ENCODE results near the gene SRSF1. TPM values are rescaled to one million over a fixed set of nuclear protein-coding genes. Genes with fewer than 3 reads are reported as not detected.
A peak's percentile ranks its signal among the peaks of the same experiment; 100 is the strongest.

The SRSF1 gene
- total and polyA plus RNA-seq, 4 donors: 76.7 to 235 (median 156) TPM

DNA sequence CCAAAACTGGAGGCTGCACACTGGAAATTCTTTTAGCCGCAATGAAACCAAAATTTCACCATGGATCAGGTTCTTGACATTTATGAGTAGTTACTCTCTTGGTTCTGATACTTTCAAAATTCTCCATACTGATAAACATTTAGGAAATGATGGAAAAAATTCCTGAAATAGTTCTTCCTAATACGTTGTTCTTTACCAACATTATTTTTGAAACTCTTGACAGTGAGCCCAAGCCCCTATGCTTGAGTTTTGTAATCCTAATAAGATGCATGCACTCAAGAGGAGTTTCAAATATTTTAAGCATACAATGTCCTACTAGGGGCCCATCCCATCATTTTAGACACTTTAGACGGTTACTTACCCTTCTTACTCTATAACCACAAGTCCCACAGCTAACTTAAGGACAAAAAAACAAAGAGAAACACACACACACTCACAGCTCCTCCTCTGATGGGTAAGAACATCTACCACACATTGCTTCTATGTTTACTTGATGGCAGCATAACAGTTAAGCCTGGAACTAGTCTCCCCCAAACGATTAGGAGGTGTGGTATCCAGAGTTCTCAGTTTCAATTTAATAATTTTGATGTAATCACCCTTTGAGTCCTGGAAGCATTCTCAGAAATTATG lies 22.7 kb downstream of the SRSF1 start:
- H3K27me3 ChIP-seq (ENCODE audit: control insufficient read depth in 3 of 3, insufficient read depth in 3 of 3, low read length in 2 of 3): no peaks in the 10 kb centered on the region
- TF ChIP-seq, protein P1, sequence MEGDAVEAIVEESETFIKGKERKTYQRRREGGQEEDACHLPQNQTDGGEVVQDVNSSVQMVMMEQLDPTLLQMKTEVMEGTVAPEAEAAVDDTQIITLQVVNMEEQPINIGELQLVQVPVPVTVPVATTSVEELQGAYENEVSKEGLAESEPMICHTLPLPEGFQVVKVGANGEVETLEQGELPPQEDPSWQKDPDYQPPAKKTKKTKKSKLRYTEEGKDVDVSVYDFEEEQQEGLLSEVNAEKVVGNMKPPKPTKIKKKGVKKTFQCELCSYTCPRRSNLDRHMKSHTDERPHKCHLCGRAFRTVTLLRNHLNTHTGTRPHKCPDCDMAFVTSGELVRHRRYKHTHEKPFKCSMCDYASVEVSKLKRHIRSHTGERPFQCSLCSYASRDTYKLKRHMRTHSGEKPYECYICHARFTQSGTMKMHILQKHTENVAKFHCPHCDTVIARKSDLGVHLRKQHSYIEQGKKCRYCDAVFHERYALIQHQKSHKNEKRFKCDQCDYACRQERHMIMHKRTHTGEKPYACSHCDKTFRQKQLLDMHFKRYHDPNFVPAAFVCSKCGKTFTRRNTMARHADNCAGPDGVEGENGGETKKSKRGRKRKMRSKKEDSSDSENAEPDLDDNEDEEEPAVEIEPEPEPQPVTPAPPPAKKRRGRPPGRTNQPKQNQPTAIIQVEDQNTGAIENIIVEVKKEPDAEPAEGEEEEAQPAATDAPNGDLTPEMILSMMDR (IDR thresholded peaks at IDR 0.05; ENCODE audit: control extremely low read depth, extremely low read depth): no peak
- H3K27ac ChIP-seq (ENCODE audit: low read depth in 1 of 2, low read length in 1 of 2): peak overlapping the region in 1 of 2 donors; percentile 59
- H3K4me1 ChIP-seq (ENCODE audit: control insufficient read depth in 5 of 5, insufficient read depth in 5 of 5, low read length in 5 of 5): peaks cover 7 to 54% (median 32%) of the 10 kb centered on the region in 5 donors
- peaks cover 2 to 27% (median 11%) of the 10 kb centered on the region in 4 donors for H3K36me3 ChIP-seq (ENCODE audit: control insufficient read depth in 4 of 4, insufficient read depth in 4 of 4, low read length in 4 of 4)
- 34 to 45% methylated on average over 4 of the region's 4 CpGs for WGBS, 2 donors
- H3K4me3 ChIP-seq: no peak overlapping the region
- H3K9me3 ChIP-seq (ENCODE audit: control insufficient read depth in 4 of 4, insufficient read depth in 3 of 4, low read length in 3 of 4): no peaks in the 10 kb centered on the region
- no peak for ATAC-seq (ENCODE audit: insufficient read depth, low FRiP score)
- H3K9ac ChIP-seq (ENCODE audit: insufficient read depth in 1 of 2, low read length in 2 of 2): peak overlapping the region in 1 of 2 donors; percentile 40
- no peak for DNase-seq

DNA sequence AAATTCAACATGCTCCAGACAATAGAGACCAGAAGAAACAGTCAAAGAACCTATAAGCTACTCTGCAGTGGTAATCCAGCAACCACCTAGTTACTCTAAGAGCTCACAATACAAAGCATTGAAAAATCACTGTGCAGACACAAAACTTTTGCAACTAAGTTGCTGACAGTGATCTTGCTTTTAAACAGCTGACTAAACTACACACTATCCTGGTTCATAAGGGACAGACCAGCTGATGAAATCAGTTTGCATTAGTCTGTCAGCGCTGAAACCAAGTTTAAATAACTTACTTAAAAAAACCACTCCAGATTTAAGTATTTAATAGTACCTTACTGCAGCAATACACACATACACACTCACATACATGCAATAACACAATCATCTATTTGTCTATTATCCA lies 23.6 kb downstream of the SRSF1 start:
- WGBS, 2 donors: 70 to 92% methylated on average over 1 of the region's 1 CpG
- H3K27me3 ChIP-seq (ENCODE audit: control insufficient read depth in 3 of 3, insufficient read depth in 3 of 3, low read length in 2 of 3): no peaks in the 10 kb centered on the region
- TF ChIP-seq, protein P1 (IDR thresholded peaks at IDR 0.05; ENCODE audit: control extremely low read depth, extremely low read depth): no peak
- H3K9ac ChIP-seq (ENCODE audit: insufficient read depth in 1 of 2, low read length in 2 of 2): peak overlapping the region in 1 of 2 donors; percentile 2
- no peak overlapping the region for H3K27ac ChIP-seq (ENCODE audit: low read depth in 1 of 2, low read length in 1 of 2)
- H3K4me3 ChIP-seq: no peak overlapping the region
- DNase-seq: no peak
- peaks cover 5 to 35% (median 17%) of the 10 kb centered on the region in 4 donors for H3K36me3 ChIP-seq (ENCODE audit: control insufficient read depth in 4 of 4, insufficient read depth in 4 of 4, low read length in 4 of 4)
- H3K4me1 ChIP-seq (ENCODE audit: control insufficient read depth in 5 of 5, insufficient read depth in 5 of 5, low read length in 5 of 5): peaks cover 7 to 45% (median 26%) of the 10 kb centered on the region in 5 donors
- ATAC-seq (ENCODE audit: insufficient read depth, low FRiP score): no peak
- no peaks in the 10 kb centered on the region for H3K9me3 ChIP-seq (ENCODE audit: control insufficient read depth in 4 of 4, insufficient read depth in 3 of 4, low read length in 3 of 4)

DNA sequence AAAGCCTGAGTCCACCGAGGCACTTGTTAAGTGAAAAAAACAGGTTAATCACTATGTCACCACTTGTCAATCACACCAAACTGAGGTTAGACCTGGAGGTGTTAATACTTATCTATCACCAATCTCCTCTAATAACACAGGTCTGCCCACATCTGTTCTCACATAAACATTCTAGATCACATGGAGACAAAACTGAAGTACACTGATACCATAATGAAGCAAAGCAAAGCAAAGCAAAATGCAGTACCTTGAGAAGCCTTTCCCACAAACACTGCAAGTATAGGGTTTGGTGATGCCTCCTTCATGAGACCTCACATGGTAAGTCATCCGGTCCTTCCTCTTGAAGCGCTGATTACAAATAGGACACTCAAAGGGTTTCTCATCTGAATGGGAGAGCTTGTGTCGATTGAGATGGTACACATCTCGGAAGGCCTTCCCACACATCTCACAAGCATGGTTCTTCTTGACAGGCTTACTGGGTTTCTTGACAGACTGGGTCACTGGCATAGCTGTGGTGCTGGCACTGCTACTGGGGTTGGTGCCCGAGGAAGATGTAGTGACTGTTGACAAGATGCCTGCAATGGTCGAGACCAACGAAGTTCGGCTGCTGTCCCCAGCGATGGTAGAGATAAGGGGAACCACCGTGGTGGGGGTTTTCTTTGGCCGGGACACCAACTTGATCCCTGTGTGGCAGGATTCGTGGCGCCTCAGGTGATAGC lies 24.4 kb downstream of the SRSF1 start:
- Histone ChIP-seq H3K27ac (ENCODE audit: low read depth in 1 of 2, low read length in 1 of 2) (no peak overlapping the region), H3K36me3 (ENCODE audit: control insufficient read depth in 4 of 4, insufficient read depth in 4 of 4, low read length in 4 of 4) (peaks cover 7 to 40% (median 23%) of the 10 kb centered on the region in 4 donors), H3K4me3 (no peak overlapping the region), H3K9me3 (ENCODE audit: control insufficient read depth in 4 of 4, insufficient read depth in 3 of 4, low read length in 3 of 4) (no peaks in the 10 kb centered on the region), H3K27me3 (ENCODE audit: control insufficient read depth in 3 of 3, insufficient read depth in 3 of 3, low read length in 2 of 3) (no peaks in the 10 kb centered on the region), H3K4me1 (ENCODE audit: control insufficient read depth in 5 of 5, insufficient read depth in 5 of 5, low read length in 5 of 5) (peaks cover 7 to 44% (median 26%) of the 10 kb centered on the region in 5 donors), H3K9ac (ENCODE audit: insufficient read depth in 1 of 2, low read length in 2 of 2) (peak overlapping the region in 1 of 2 donors; percentile 24)
- ATAC-seq (ENCODE audit: insufficient read depth, low FRiP score) (no peak), DNase-seq (no peak)
- TF ChIP-seq, protein P1 (IDR thresholded peaks at IDR 0.05; ENCODE audit: control extremely low read depth, extremely low read depth): no peak
- 73 to 86% methylated on average over 14 of the region's 14 CpGs for WGBS, 2 donors
